Liver (tissue), 3 donors: ENCODE data around the gene ZNF280A.

Source experiments
- CTCF ChIP-seq: fragments of 150-350 bp; IDR thresholded peaks from 2 replicates; pipeline ENCODE4 v1.5.1; 2017; ENCODE audit warnings: improper control_type of control experiment, low read depth, low read length; ENCODE audit not compliant: missing input control
- EGR1 ChIP-seq, 2 donors: IDR thresholded peaks; 2 replicates each; pipeline ENCODE4 v1.6.1; 2016 to 2018; ENCODE audit warnings: antibody characterized with exemption in 2 of 2, low read depth in 2 of 2
- GABPA ChIP-seq, 2 donors: IDR thresholded peaks in 1 of 2; conservative IDR thresholded peaks in 1 of 2; 2 replicates each; pipeline ENCODE4 v1.6.1; 2016; ENCODE audit warnings: antibody characterized with exemption in 2 of 2, mild to moderate bottlenecking in 1 of 2, moderate library complexity in 1 of 2
- YY1 ChIP-seq: IDR thresholded peaks from 2 replicates; pipeline ENCODE4 v1.6.1; 2016; ENCODE audit warnings: antibody characterized with exemption, mild to moderate bottlenecking
- donor health status: healthy.
- donor health status: healthy.

- TF ChIP-seq CTCF: no peak
- TF ChIP-seq GABPA (IDR thresholded peaks at IDR 0.05 in 1 of 2, conservative IDR thresholded peaks at IDR 0.05 in 1 of 2): no peak
- TF ChIP-seq EGR1 (IDR thresholded peaks at IDR 0.05; ENCODE audit: low read depth in 2 of 2): no peak
- no peak for TF ChIP-seq YY1
These were observed 7.2 kb upstream of the ZNF280A start for GRCh38 chr22:22527312-22527711.
